Nephron progenitor cell (in vitro differentiated cells): ENCODE data around the gene PTRH2.

Experiments
- DNase-seq: peaks from one replicate; pipeline ENCODE4 v3.0.0; 2021
- H3K27ac Mint-ChIP-seq: 2 replicates; pipeline ENCODE4 v1.8.0; 2021; ENCODE audit warnings: mild to moderate bottlenecking, moderate library complexity, mixed read lengths
- H3K27me3 Mint-ChIP-seq: 2 replicates; pipeline ENCODE4 v1.8.0; 2021; ENCODE audit warnings: mild to moderate bottlenecking, low read depth, mixed read lengths; ENCODE audit not compliant: poor library complexity
- H3K36me3 Mint-ChIP-seq: 2 replicates; pipeline ENCODE4 v1.8.0; 2021; ENCODE audit warnings: low read depth, mixed read lengths
- H3K4me1 Mint-ChIP-seq: 2 replicates; pipeline ENCODE4 v1.8.0; 2021; ENCODE audit warnings: mixed read lengths
- H3K4me3 Mint-ChIP-seq: 2 replicates; pipeline ENCODE4 v1.8.0; 2021; ENCODE audit warnings: mild to moderate bottlenecking, moderate library complexity, mixed read lengths
- H3K9me3 Mint-ChIP-seq: 2 replicates; pipeline ENCODE4 v1.8.0; 2021; ENCODE audit warnings: mild to moderate bottlenecking, moderate library complexity, mixed read lengths
- CTCF ChIP-seq: fragments of 200-600 bp; sonication (generic); IDR thresholded peaks from 2 replicates; pipeline ENCODE4 v1.5.0; 2021; ENCODE audit warnings: antibody characterized with exemption

PTRH2 gene

GRCh38 chr17:59698143-59698542 lies 9.1 kb downstream of the PTRH2 start:
- DNase-seq: no peak
- Mint-ChIP-seq H3K27me3 (no peaks in the 10 kb centered on the region), H3K4me1 (peaks cover 16% of the 10 kb centered on the region), H3K4me3 (no peak overlapping the region), H3K36me3 (peaks cover 81% of the 10 kb centered on the region), H3K9me3 (no peaks in the 10 kb centered on the region), H3K27ac (no peak overlapping the region)
- TF ChIP-seq CTCF: no peak

- Mint-ChIP-seq H3K27me3 (no peaks in the 10 kb centered on the region), H3K4me3 (no peak overlapping the region), H3K27ac (peak overlapping the region; percentile 84), H3K9me3 (no peaks in the 10 kb centered on the region), H3K4me1 (peaks cover 16% of the 10 kb centered on the region), H3K36me3 (peaks cover 80% of the 10 kb centered on the region)
- no peak for TF ChIP-seq CTCF
- DNase-seq: no peak
Observed at GRCh38 chr17:59696682-59697277, 10.4 kb downstream of the PTRH2 start.

- peak overlapping the region; percentile 84 for H3K27ac Mint-ChIP-seq
- no peak for DNase-seq
- peaks cover 16% of the 10 kb centered on the region for H3K4me1 Mint-ChIP-seq
- no peaks in the 10 kb centered on the region for H3K9me3 Mint-ChIP-seq
- H3K27me3 Mint-ChIP-seq: no peaks in the 10 kb centered on the region
- peaks cover 82% of the 10 kb centered on the region for H3K36me3 Mint-ChIP-seq
- no peak for TF ChIP-seq CTCF
- H3K4me3 Mint-ChIP-seq: no peak overlapping the region
Observed at GRCh38 chr17:59695945-59696681, 11.1 kb downstream of the PTRH2 start.

- peaks cover 16% of the 10 kb centered on the region for H3K4me1 Mint-ChIP-seq
- H3K9me3 Mint-ChIP-seq: no peaks in the 10 kb centered on the region
Observed at GRCh38 chr17:59694344-59694743, 12.9 kb downstream of the PTRH2 start.

GRCh38 chr17:59693582-59693981 lies 13.6 kb downstream of the PTRH2 start:
- Mint-ChIP-seq H3K27me3 (no peaks in the 10 kb centered on the region), H3K4me1 (peaks cover 9% of the 10 kb centered on the region), H3K27ac (peak overlapping the region; percentile 68), H3K4me3 (no peak overlapping the region), H3K36me3 (peaks cover 66% of the 10 kb centered on the region), H3K9me3 (no peaks in the 10 kb centered on the region)
- DNase-seq: no peak
- no peak for TF ChIP-seq CTCF

More at GRCh38 chr17:59694344-59694743, 12.9 kb downstream of the PTRH2 start:
- no peak for DNase-seq
- Mint-ChIP-seq H3K27me3 (no peaks in the 10 kb centered on the region), H3K27ac (no peak overlapping the region), H3K4me3 (no peak overlapping the region), H3K36me3 (peaks cover 74% of the 10 kb centered on the region)
- TF ChIP-seq CTCF: no peak

GRCh38 chr17:59688496-59688895 lies 18.7 kb downstream of the PTRH2 start:
- Mint-ChIP-seq H3K36me3 (peaks cover 55% of the 10 kb centered on the region), H3K4me3 (no peak overlapping the region), H3K27me3 (no peaks in the 10 kb centered on the region), H3K4me1 (no peaks in the 10 kb centered on the region), H3K9me3 (no peaks in the 10 kb centered on the region), H3K27ac (no peak overlapping the region)
- no peak for DNase-seq
- TF ChIP-seq CTCF: no peak
